GM12801 (cell line): ENCODE results near the gene EIF4E2.

Source experiments
- CTCF ChIP-seq: IDR thresholded peaks from one replicate; pipeline ENCODE4 v1.5.1; 2011; ENCODE audit warnings: control low read depth; ENCODE audit not compliant: insufficient read length; ENCODE audit errors: extremely low read depth

EIF4E2 gene

GRCh38 chr2:232574674-232575403 lies 24.4 kb downstream of the EIF4E2 start:
- TF ChIP-seq CTCF, result no peak

- no peak for TF ChIP-seq CTCF
These were observed 24.9 kb downstream of the EIF4E2 start for GRCh38 chr2:232575404-232575746.

GRCh38 chr2:232576995-232577394 lies 26.5 kb downstream of the EIF4E2 start:
- no peak for TF ChIP-seq CTCF

GRCh38 chr2:232577841-232578240 lies 27.4 kb downstream of the EIF4E2 start:
- no peak for TF ChIP-seq CTCF

GRCh38 chr2:232578626-232579025 lies 28.1 kb downstream of the EIF4E2 start:
- no peak for TF ChIP-seq CTCF

- TF ChIP-seq CTCF, result no peak
These were observed 30.1 kb downstream of the EIF4E2 start for GRCh38 chr2:232580648-232580981.

GRCh38 chr2:232581725-232582124 lies 31.2 kb downstream of the EIF4E2 start:
- no peak for TF ChIP-seq CTCF
